Measurements from ENCODE around the gene SUB1.
"Not testable (repeated sequence)": the region's sequence is repeated elsewhere in the genome, so short reads cannot be mapped to it uniquely, and the experiment has no call there.

Gene SUB1

DNA sequence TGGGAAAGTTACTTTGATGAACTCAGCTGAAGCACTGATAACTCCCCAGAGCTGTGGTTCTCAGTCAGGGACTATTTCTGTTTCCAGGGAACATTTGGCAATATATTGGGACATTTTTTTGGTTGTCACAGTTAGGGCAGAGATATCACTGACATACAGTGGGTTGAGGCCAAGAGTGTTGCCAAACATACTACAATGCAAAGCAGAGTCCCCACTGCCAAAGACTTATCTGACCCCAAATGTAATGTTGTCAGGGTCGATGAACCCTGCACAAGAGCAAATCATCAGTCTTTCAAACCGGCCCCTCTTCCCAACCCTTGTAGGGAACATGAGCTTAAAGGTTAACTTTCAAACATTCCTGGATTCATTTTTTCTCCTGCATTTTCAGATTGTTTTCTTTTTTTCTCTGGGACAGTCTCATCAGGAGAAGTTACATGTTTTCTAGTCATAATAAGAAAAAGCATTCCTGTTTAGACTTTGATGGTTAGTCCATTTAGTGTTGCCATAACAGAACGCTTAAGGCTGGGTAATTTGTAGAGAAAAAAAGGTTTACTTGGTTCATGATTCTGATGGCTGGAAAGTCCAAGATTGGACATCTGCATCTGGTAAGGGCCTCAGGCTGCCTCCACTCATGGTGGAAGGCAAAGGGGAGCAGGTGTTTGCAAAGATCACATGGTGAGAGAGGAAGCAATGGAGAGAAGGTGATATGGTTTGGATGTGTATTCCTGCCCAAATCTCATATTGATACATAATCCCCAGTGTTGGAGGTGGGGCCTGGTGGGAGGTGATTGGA, 18.8 kb upstream of the SUB1 start:
- Histone ChIP-seq H3K4me1 (ENCODE audit: control insufficient read depth, insufficient read depth, low read length) (no peaks in the 10 kb centered on the region), H3K4me3 (ENCODE audit: low read depth, low read length) (no peak overlapping the region), H3K9ac (ENCODE audit: low read depth, low read length) (no peak overlapping the region), H3K27me3 (ENCODE audit: control insufficient read depth, insufficient read depth, low read length) (no peaks in the 10 kb centered on the region), H3K9me3 (ENCODE audit: control insufficient read depth, insufficient read depth, low read length) (no peaks in the 10 kb centered on the region), H3K27ac (ENCODE audit: low read depth, low read length) (no peak overlapping the region), H3K36me3 (ENCODE audit: control insufficient read depth, insufficient read depth, low read length) (no peaks in the 10 kb centered on the region)

DNA sequence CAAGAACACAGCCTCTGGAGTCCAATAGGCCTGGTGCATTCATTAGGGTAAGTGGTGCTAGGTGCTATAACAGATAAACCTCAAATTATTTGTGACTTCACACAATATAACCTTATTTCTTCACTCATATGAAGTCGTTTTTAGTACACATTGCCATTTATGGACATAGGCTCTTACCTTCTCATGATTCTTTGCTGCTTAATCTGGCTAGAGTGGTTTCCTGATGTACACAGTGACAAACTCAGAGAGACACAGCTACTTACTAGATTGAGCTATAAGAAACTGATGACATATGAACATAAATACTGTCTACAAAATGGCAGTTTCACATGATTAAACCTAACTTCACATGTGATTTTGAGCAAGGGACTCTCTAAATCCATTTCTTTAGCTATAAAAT, 14.2 kb upstream of the SUB1 start:
- no peak overlapping the region for H3K4me3 ChIP-seq (ENCODE audit: low read depth, low read length)

GRCh38 chr5:32572778-32573480, 12.4 kb upstream of the SUB1 start:
- no peaks in the 10 kb centered on the region for H3K36me3 ChIP-seq (ENCODE audit: control insufficient read depth, insufficient read depth, low read length)
- no peak overlapping the region for H3K4me3 ChIP-seq (ENCODE audit: low read depth, low read length)
- no peak overlapping the region for H3K27ac ChIP-seq (ENCODE audit: low read depth, low read length)
- H3K4me1 ChIP-seq (ENCODE audit: control insufficient read depth, insufficient read depth, low read length) = peaks cover 12% of the 10 kb centered on the region
- H3K9me3 ChIP-seq (ENCODE audit: control insufficient read depth, insufficient read depth, low read length) = no peaks in the 10 kb centered on the region
- H3K9ac ChIP-seq (ENCODE audit: low read depth, low read length) = no peak overlapping the region
- H3K27me3 ChIP-seq (ENCODE audit: control insufficient read depth, insufficient read depth, low read length) = no peaks in the 10 kb centered on the region

More for the DNA sequence above, 14.2 kb upstream of the SUB1 start:
- Histone ChIP-seq H3K9ac (ENCODE audit: low read depth, low read length) (no peak overlapping the region), H3K27me3 (ENCODE audit: control insufficient read depth, insufficient read depth, low read length) (no peaks in the 10 kb centered on the region), H3K9me3 (ENCODE audit: control insufficient read depth, insufficient read depth, low read length) (no peaks in the 10 kb centered on the region), H3K36me3 (ENCODE audit: control insufficient read depth, insufficient read depth, low read length) (no peaks in the 10 kb centered on the region), H3K27ac (ENCODE audit: low read depth, low read length) (no peak overlapping the region), H3K4me1 (ENCODE audit: control insufficient read depth, insufficient read depth, low read length) (no peaks in the 10 kb centered on the region)

DNA sequence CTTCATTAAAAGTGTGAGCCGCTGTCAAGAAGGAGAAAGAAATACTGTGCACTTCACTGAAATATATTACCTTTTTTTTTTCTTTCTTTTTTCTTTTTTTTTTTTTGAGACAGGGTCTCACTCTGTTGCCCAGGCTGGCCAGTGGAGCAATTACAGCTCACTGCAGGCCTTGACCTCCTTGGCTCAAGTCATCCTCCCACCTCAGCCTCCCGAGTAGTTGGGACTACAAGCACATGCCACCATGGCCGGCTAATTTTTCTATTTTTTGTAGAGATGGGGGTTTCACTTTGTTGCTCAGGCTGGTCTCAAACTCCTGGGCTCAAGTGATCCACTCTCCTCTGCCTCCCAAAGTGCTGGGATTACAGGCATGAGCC, 11.9 kb upstream of the SUB1 start:
- peaks cover 12% of the 10 kb centered on the region for H3K4me1 ChIP-seq (ENCODE audit: control insufficient read depth, insufficient read depth, low read length)
- H3K27ac ChIP-seq (ENCODE audit: low read depth, low read length); H3K27me3 ChIP-seq (ENCODE audit: control insufficient read depth, insufficient read depth, low read length); H3K4me3 ChIP-seq (ENCODE audit: low read depth, low read length); H3K9ac ChIP-seq (ENCODE audit: low read depth, low read length); H3K36me3 ChIP-seq (ENCODE audit: control insufficient read depth, insufficient read depth, low read length); H3K9me3 ChIP-seq (ENCODE audit: control insufficient read depth, insufficient read depth, low read length): not testable (repeated sequence)

DNA sequence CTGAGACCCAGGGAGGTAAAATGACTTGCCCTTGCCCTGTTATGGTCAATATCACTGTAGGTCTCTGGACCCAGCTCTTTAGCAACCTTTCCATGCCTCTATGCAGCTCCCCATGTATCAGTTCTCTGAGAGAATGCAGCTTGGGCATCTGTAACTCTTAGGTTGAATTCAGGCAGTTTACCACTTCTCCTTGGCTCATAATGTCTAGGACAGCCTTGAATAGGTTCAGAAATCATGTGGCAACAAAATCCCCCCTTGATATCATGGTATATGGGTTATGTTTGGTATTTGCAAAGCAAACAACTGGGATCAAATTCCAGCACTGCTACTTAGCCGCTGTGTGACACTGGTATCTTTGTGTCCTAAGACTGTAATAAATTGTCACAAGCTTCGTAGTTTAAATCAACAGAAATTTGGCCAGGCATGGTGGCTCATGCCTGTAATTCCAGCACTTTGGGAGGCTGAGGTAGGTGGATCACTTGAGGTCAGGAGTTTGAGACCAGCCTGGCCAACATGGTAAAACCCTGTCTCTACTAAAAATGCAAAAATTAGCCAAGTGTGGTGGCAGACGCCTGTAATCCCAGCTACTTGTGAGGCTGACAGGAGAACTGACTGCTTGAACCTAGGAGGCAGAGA, 10.7 kb upstream of the SUB1 start:
- Histone ChIP-seq H3K4me1 (ENCODE audit: control insufficient read depth, insufficient read depth, low read length) (peaks cover 12% of the 10 kb centered on the region), H3K27ac (ENCODE audit: low read depth, low read length) (no peak overlapping the region), H3K9ac (ENCODE audit: low read depth, low read length) (no peak overlapping the region)

DNA sequence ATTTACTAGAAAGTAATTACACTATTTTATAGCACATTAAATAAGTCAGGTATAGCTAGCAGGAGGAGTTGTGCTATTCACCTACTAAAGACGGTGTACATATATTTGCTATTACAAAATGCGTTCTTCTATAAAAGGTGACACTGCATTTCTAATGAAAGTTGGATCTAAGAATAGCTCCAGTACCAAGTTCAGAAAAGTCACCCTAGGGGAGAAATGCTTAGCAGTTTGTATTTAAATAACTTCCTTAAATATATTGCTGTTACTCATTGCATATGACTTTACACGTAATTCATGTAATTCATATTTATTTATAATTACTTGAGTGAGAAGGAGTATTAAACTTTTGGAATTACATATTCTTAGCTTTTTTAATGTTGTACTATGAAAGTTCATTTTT, 7.0 kb upstream of the SUB1 start:
- H3K27ac ChIP-seq (ENCODE audit: low read depth, low read length) = no peak overlapping the region
- no peaks in the 10 kb centered on the region for H3K27me3 ChIP-seq (ENCODE audit: control insufficient read depth, insufficient read depth, low read length)
- no peaks in the 10 kb centered on the region for H3K9me3 ChIP-seq (ENCODE audit: control insufficient read depth, insufficient read depth, low read length)
- no peak overlapping the region for H3K9ac ChIP-seq (ENCODE audit: low read depth, low read length)
- peaks cover 27% of the 10 kb centered on the region for H3K4me1 ChIP-seq (ENCODE audit: control insufficient read depth, insufficient read depth, low read length)
- H3K36me3 ChIP-seq (ENCODE audit: control insufficient read depth, insufficient read depth, low read length) = no peaks in the 10 kb centered on the region
- no peak overlapping the region for H3K4me3 ChIP-seq (ENCODE audit: low read depth, low read length)

More for the DNA sequence above, 10.7 kb upstream of the SUB1 start:
- Histone ChIP-seq H3K36me3 (ENCODE audit: control insufficient read depth, insufficient read depth, low read length) (no peaks in the 10 kb centered on the region), H3K9me3 (ENCODE audit: control insufficient read depth, insufficient read depth, low read length) (no peaks in the 10 kb centered on the region), H3K4me3 (ENCODE audit: low read depth, low read length) (no peak overlapping the region), H3K27me3 (ENCODE audit: control insufficient read depth, insufficient read depth, low read length) (no peaks in the 10 kb centered on the region)

DNA sequence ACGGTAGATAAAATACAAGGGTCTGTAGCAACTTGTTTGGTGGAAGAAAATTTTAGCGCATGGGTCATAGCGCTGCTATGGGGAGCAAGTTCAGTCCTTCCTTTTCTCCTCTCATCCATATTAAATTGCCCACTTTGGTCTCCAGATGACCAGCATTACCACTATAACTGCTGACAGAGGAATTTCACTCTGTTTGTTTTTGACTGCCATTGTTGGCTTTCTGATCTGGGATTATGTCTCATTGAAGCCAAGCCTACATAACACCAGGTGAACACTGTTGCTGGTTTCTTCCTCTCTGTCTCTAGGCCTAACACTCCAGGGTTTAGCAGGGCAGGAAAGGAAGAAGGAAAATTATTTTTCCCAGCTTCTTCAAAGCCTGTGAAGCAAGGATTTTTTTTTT, 6.6 kb upstream of the SUB1 start:
- no peaks in the 10 kb centered on the region for H3K36me3 ChIP-seq (ENCODE audit: control insufficient read depth, insufficient read depth, low read length)
- H3K27ac ChIP-seq (ENCODE audit: low read depth, low read length) = no peak overlapping the region
- H3K9me3 ChIP-seq (ENCODE audit: control insufficient read depth, insufficient read depth, low read length) = no peaks in the 10 kb centered on the region
- H3K4me3 ChIP-seq (ENCODE audit: low read depth, low read length) = no peak overlapping the region
- H3K4me1 ChIP-seq (ENCODE audit: control insufficient read depth, insufficient read depth, low read length) = peaks cover 31% of the 10 kb centered on the region
- no peak overlapping the region for H3K9ac ChIP-seq (ENCODE audit: low read depth, low read length)
- H3K27me3 ChIP-seq (ENCODE audit: control insufficient read depth, insufficient read depth, low read length) = no peaks in the 10 kb centered on the region

DNA sequence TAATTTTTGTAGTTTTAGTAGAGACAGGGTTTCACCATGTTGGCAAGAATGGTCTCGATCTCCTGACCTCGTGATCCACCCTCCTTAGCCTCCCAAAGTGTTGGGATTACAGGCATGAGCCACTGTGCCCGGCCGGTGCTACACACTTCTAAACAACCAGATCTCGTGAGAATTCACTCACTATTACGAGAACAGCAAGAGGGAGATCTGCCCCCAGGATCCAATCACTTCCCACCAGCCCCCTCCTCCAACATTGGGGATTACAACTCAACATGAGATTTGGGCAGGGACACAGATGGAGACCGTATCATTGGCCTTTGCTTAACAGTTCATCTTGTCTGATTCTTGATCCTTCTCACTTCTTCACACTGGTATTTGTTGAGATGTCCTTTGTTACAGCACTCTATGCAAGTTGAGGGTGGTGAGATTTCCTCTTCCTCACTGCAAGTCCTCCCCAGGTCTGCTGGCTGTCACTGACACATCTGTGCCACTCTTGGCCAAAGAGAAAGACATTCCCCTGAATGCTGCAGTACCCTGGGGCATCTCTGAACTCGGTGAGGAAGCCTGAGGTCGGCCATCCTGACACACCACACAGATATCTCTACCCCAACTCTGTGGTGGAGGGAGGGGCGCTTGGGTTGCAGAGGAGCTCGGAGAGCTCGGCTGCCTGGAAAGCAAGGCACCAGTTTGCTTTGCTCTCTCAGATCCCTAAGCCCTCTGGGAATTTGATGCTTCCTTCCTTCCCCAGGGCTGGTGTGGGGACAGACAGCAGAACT, 4.2 kb upstream of the SUB1 start:
- Histone ChIP-seq H3K27me3 (ENCODE audit: control insufficient read depth, insufficient read depth, low read length) (no peaks in the 10 kb centered on the region), H3K9ac (ENCODE audit: low read depth, low read length) (no peak overlapping the region), H3K36me3 (ENCODE audit: control insufficient read depth, insufficient read depth, low read length) (no peaks in the 10 kb centered on the region), H3K9me3 (ENCODE audit: control insufficient read depth, insufficient read depth, low read length) (no peaks in the 10 kb centered on the region), H3K27ac (ENCODE audit: low read depth, low read length) (no peak overlapping the region), H3K4me3 (ENCODE audit: low read depth, low read length) (no peak overlapping the region), H3K4me1 (ENCODE audit: control insufficient read depth, insufficient read depth, low read length) (peaks cover 44% of the 10 kb centered on the region)

DNA sequence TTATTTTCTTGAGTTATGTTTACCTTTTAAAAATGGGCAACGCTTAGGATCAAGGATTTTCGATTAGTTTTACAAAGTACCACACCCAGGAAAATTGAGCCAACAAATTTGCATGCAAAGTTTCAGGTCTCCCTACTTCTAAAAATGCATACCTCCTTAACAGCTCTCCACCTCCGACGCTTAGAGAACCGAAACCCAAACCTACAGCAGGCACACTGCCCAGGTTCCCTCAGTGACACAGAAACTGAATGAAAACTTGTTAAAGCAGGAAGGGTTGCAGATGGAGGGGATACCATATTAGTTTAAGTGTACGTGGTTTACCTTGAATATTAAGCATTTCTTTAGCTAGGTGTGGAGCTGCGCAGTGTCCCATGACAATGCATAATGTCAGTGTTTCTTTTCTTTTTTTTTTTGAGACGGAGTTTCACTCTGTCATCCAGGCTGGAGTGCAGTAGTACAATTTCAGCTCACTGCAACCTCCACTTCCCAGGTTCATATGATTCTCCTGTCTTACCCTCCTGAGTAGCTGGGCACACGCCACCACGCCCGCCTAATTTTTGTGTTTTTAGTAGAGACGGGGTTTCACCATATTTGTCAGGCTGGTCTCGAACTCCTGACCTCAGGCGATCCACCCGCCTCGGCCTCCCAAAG, 1.6 kb upstream of the SUB1 start:
- H3K9me3 ChIP-seq (ENCODE audit: control insufficient read depth, insufficient read depth, low read length) = no peaks in the 10 kb centered on the region
- peaks cover 8% of the 10 kb centered on the region for H3K36me3 ChIP-seq (ENCODE audit: control insufficient read depth, insufficient read depth, low read length)
- H3K27me3 ChIP-seq (ENCODE audit: control insufficient read depth, insufficient read depth, low read length) = no peaks in the 10 kb centered on the region
- H3K4me3 ChIP-seq (ENCODE audit: low read depth, low read length) = peak overlapping the region; percentile 46
- H3K27ac ChIP-seq (ENCODE audit: low read depth, low read length) = no peak overlapping the region
- H3K4me1 ChIP-seq (ENCODE audit: control insufficient read depth, insufficient read depth, low read length) = peaks cover 39% of the 10 kb centered on the region
- H3K9ac ChIP-seq (ENCODE audit: low read depth, low read length) = peak overlapping the region; percentile 63

DNA sequence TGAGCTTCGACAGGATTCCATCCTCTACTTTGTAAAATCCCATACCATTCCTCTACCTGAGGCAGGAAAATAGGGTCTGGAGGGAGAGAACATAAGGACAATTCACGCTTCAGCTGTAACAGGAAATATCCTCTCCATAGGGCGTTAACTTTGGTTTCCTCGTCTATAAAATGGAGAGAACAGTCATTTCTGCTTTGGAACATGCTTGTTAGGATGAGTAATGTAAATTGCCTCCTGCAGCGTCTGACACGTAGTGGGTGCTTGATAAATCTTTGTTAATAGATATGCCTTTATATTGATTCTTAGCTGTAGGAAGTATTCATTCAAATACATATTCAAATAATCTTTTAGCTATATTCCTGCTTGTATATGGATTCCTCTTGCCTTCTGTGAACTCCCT, 711 bp upstream of the SUB1 start:
- peaks cover 39% of the 10 kb centered on the region for H3K4me1 ChIP-seq (ENCODE audit: control insufficient read depth, insufficient read depth, low read length)
- H3K4me3 ChIP-seq (ENCODE audit: low read depth, low read length) = peak overlapping the region; percentile 79
- no peaks in the 10 kb centered on the region for H3K27me3 ChIP-seq (ENCODE audit: control insufficient read depth, insufficient read depth, low read length)
- H3K9me3 ChIP-seq (ENCODE audit: control insufficient read depth, insufficient read depth, low read length) = no peaks in the 10 kb centered on the region
- H3K36me3 ChIP-seq (ENCODE audit: control insufficient read depth, insufficient read depth, low read length) = peaks cover 18% of the 10 kb centered on the region
- H3K9ac ChIP-seq (ENCODE audit: low read depth, low read length) = no peak overlapping the region
- no peak overlapping the region for H3K27ac ChIP-seq (ENCODE audit: low read depth, low read length)

Measured in HUES48 (cell line).